ENCODE measurements around the gene SGCD.

Gene SGCD

DNA sequence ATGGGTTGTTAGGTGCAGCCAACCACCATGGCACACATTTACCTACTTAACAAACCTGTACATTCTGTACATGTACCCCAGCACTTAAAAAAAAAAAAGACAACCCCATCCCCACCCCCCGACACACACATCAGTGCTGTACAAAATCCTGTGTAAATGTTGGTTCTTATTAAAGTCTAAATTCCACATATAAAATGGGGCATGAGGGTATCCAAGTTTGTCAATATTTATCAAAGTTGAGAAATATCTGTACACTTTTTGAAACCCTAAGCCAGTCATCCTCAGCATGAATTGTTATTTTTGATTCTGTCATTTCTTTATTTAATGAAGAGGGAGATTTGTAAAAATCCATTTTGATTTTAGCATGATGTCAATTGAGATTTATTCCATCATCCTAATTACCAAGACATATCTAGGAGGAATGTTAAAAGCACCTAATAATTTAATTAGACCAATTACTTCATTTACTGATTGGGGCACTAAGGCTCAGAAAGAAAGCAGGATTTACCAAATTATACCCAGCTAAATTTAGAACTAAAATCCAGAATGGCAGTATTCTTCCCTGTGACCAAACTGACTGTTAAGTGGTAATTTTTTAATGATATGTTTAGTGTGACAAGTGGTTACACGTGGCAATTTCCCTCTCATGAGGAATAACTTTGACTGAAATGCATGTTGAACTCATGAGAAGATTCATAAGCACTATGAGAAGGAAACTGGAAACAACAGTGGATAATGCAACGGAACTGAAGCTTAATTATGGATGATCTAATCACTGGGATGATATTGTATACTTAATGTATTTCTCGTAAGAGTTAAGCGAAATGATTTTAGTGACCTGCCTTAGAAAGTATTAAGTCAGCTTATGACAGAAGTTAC, 195.9 kb downstream of the SGCD start:
- DNase-seq, result no peak

DNA sequence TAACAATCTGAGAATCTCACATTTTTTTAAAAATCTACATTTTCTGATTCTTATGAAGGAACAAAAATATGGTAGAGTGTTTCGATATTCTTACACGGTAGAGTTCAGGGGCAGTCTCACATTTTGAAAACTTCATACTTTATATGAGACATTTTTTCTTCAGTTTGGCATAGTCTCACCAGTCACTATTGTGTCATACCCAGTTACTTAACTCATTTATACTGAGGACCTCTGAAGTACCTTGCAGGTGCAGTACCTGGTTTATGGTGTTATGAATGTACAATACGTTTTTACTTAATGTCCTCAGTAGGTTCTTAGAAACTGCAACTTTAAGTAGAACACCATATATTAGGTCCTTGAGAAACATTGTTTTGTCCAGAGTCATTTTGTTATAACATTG, 196.6 kb downstream of the SGCD start:
- DNase-seq, result no peak

DNA sequence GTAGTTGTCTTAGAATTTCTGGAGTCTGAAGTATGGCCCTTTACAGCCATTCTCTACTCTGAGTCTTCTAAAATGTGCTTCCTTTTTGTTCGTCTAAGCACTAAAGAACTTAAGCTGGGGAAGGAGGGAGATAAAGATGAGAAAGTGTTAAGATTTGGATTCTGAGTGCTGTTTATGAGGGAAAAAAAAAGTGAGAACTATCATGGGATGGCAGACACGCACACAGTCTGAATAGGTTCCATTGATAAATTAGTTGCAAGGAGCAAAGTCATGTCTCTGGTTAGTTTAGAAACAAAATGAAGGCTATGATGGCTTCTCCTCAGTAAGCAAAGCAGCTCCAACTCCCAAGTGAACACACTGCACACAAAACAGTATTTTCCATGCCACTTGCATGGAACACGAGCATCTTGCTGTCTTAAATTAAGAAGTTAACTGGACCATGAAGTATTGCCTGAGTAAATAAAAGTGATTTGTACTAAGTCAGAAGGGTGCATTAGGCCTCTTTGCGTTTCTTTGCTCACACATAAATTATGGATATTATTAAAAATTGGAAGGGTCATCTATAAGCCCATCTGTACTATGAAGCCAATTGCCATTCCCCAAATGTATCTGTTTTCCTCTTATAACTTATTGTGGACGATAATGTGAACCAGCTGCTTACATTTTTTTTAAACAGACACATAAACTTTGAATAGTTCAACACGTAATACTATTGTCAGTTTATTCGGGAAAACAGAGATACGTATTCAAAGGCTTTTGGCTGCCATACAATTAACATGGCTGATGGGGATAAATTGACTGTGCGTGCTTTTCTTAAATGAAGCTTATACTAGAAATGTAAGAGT, 199.3 kb downstream of the SGCD start:
- DNase-seq, result no peak

DNA sequence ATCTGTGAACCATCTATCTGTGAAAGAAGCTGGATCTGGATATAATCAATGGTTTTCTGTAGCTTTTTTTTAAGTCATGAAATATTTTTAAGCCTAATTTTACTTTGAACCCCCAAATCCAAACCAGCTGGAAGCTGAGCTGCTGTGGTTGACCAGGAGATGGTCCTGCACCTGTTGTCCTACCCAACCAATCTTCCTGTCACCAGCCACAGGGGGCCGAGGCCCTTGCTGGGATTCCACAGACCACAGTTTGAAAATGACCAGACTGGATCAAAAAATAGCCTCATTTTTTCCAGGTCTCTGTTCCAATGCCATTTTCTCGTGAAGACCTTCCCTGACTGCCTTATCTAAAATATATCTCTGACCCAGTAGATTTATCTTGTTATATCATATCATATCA, 200.6 kb downstream of the SGCD start:
- DNase-seq, result no peak

DNA sequence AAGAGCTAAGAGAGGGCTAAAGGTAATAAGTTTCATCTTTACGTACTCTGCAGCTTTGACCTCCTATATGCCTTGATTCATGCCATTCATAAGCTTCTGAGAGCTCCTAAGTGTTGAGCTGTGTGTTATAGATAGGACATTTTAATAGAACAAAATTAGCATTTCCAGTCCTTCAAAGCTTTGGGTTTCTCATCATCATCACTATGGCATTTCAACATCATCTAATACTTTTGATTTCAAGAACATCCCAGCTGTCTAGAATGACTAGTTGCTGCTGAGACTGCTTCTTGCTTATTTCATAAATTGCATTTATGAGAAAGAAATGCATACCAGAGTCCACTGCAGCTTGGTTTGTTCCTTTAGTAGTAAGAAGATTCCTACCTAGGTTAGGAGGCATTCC, 201.7 kb downstream of the SGCD start:
- DNase-seq, result no peak

DNA sequence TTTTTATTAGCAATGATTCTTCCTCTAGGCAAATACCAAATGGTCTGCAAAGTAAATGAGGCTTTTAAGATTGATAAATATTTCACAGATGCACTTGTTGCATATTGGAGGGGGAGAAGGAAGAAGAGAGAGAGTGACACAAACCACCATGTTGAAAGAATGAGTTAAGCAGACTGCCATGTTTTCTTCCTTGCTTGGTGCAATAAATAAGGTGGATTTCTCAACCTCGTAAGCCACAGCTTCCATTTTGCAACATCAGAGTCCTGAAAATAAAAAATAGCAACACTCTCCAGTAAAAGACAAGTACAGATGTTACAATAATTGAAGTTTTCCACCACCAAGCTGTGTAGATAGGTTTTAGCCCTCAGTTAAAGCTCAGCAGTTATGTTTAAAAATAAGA, 202.9 kb downstream of the SGCD start:
- DNase-seq, result no peak

DNA sequence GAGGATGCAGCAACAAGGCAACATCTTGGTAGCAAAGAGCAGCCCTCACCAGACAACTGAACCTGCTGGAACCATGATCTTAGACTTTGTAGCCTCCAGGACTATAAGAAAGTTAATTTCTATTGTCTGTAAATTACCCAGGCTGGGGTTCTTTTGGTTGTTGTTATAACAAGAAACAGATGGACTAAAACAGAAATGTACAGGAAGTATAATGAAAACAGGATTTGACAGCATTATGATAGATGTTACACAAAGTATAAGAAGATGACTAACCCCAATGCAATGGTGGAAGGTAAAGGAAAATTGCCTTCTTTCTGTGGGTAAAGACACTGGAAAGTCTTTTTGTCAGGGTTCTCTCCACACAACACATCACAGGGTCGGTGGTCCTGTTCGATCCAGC, 204.2 kb downstream of the SGCD start:
- no peak for DNase-seq

DNA sequence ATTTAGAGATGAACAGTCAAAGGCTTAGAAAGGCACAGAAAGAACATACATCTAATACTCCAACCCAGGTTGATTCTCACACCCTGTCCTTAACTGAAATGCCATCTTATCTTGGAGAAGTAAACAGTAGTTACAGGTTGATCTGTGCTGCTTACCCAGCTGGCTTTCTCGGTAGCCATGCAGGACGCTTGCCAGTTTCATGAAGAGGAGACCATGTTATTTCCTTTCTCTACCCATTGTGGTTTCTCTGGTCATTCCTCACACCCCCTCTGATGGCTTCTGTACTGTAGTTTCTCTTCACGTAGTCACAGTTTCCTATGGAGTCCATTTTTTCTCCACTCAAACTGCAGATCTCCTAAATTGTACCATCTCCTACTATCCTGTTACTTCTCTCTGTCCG, 206.0 kb downstream of the SGCD start:
- no peak for DNase-seq

DNA sequence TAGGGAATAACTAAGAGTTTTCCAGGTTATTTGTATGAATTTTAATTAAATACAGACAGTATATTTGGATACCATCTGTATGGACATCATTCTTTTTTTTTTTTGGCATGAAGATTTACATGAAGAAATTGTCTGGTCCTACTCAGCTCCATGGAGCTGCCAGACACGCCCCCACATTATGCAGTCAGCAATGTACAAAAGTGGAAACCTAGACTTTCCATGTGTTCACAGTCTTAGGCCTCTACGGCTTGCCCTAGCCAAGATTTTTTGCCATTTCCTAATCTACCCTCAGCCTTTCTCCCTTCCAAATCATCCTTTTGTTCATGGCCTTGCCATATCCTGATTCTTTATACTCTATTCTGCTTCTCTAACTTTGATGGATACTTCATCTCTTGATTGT, 207.1 kb downstream of the SGCD start:
- no peak for DNase-seq

DNA sequence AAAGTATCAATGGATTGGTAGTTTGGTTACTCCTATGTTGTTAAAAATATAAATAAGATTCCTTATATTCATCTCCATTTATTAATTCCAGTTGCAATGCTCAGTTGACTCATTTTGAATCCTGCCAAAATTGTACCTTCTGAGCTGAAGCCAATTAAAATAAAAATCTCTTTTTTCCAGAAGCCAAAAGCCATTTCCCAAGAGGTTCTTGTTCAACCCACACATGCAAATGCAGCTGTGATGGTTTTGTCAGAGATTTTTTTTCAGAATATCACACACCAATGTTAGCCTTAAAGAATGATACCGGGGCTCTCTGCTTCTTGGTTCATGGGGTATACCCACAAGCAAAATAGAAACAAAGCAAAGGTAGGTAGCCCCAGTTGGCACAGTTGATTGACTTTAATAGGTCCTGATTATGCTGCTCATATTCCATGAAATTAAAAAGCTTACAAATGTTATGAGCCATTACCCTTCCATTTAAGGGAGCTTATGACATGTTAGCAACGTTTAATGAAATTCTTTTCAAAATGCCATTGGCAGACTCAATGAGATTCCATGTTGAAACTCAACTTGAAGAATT, 208.0 kb downstream of the SGCD start:
- DNase-seq, result no peak

DNA sequence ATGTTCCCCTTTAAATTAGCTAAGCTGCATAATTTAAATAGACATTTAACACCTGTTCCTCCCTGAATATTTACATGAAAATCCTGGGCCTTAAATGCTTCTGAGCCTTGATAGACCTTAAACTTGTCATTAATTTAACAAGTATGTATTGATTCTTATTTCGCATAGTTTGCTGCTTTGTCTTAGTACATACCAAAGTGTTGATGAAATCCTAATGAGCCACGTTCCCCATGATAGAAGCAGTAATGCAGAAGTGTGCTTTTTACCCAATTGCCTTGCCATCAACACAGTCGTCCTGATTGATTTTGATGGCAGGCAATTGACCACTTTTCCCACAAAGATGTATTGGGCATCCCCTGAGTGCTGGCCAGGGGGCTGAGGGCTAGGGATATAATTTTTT, 213.5 kb downstream of the SGCD start:
- DNase-seq, result no peak

DNA sequence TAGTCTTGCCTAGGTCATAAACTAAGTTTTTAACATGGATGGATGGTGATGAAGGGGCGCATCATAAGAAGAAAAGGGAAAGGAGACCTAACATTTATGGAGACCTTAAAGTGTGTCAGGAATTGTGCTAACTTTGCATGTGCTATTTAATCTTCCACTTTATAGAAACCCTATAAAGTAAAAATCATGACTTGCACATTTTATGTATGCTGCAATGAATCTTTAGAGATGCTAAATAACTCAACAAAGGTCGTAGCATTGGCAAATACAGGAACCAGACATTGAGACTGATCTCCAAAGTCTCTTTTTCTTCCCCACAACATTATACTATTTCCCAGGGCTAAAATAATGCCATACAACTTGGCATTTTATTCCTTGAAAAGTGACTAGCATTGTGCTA, 214.6 kb downstream of the SGCD start:
- no peak for DNase-seq

DNA sequence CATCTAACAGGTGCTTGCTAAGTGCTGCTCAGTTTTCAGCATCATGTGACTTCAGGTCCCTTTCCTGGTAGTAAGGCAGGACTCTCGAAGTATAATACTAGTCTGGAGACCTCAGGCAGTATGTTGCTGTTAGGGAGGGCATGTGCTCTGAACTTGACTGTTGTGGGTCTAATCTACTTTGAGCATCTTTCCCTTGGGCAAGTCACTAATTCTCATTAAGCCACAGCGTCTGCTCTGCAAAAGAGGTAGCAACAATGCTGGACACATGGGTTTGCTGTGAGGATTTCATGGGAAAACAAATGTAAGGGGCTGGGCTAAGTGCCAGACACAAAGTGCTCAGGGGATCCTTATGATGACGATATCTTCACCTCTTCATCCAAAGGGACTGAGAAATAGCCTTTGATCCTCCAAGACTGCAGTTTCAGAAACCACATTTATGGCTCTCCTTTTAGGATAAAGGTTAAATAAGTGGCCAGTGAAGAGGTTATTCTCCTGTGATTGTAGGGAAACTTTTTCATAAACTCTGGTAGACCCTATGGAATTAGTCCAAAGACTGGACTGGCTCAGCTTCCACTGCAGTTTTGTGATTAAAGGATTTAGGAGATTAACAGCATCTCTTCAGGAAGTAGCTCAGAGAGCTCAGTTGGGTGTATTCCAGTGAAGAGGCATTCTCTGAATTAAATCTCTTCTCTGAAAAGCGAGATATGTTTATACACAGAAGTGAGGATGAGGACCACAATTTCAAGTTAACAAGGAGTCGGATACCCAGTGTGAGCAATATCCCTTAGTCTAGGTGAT, 216.6 kb downstream of the SGCD start:
- DNase-seq, result no peak

DNA sequence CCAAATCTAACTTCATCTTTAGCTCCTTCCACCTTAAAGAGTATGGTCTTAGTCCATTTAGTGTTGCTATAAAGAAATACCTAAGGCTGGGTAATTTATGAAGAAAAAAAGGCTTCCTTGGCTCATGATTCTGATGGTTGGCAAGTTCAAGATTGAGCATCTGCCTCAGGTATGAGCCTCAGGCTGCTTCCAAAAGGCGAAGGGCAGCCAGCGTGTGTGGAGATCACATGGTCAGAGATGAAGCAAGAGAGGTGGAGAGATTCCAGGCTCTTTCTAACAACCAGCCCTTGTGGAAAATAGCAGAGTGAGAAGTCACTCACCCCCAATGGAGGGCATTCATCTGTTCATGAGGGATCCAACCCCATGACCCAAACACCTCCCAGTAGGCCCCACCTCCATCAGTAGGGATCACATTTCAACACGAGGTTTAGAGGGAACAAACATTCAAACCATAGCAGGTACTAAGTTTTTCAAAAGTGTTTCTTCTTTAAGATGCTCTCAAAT, 225.9 kb downstream of the SGCD start:
- DNase-seq, result no peak

DNA sequence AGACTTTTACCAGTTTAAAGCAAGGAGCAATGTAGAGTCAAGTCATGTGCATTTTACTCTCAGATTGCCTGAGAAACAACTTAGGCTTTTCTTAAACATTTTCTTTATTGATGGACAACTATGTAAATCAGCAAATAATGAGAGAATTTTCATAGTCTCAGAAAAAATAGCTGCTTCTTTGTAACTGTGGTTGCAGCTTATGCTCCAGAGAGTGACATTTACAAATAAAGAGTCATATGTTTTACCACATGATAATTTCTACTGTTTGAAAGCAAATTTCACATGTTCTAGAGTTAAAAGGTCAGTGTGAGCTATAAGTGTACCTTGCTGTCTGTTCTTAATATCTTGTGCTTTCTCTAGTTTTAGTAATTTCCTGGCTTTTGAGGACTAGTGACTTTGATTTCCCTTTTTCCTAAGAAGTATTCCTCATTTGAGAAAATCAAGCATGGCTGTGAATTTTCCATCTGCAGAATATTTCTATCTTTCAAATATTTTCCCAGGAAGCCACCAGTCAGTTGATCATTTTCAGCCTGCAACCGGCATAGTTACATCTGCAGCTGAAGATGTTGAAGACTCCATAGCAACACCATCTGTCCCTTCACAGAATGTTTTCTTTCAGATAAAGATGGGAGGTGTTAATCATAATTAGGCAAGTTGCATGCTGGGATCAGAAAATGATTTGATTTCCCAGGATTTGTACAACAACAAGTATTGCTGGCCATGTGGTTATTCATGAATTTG, 229.9 kb downstream of the SGCD start:
- DNase-seq, result no peak

DNA sequence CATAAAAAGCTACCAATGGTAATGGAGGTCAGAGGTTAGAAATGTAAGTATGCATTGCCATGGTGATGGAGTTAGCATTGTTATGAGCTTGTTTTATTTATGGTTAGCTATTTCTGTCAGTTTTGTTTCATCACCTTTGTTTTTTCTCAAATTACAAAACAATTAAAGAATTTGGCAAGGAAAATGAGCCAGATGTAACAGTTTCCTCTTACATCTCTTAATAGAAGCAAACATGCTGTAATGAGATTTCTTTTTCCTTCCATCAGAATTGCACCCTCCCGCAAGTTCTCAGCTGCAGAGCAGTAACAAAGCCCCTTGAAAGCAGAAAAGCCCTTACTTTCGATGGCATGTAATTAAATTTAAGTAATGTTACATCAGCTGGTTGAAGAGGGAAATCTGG, 233.0 kb downstream of the SGCD start:
- no peak for DNase-seq

DNA sequence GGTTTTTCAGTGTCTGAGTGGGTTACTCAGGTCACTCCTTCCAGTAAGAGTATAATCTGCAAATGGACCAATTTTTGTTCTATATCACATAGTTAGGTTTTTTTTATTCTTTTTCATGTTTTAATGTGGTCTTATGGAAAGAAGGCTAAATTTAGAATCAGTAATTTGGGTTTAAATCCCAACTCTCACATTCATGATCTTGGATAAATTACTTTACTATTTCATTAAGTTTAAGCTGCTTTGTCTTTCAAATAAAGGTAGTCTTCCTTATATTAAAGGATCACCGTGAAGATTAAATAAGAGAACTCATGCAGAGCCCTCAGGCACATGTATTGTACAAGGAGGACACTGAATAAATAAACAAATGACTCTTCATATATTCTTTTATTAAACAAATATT, 234.7 kb downstream of the SGCD start:
- no peak for DNase-seq

DNA sequence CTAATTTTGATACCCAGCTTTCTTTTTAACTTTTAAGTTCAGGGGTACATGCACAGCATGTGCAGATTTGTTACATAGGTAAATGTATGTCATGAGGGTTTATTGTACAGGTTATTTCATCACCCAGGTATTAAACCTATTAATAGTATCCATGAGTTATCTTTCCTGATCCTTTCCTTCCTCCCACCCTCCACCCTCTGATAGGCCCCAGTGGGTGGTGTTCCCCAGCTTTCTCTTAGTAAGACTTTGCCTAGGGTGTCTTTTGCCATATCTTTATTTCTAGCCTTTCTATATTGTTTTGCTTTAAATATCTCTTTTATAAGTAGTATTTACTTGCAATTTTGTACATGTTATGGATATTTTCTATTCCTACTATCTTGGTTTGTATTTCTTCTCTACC, 243.7 kb downstream of the SGCD start:
- no peak for DNase-seq

DNA sequence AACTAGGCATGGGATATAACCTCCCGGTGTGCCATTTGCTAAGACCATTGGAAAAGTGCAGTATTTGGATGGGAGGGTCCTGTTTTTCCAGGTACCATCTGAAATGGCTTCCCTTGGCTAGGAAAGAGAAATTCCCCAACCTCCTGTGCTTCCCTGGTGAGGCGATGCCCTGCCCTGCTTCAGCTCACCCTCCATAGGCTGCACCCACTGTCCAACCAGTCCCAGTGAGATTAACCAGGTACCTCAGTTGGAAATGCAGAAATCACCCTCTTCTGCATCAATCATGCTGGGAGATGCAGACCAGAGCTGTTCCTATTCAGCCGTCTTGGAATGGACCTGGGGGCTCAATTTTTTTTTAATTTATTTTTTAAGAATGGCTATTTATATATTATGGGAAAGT, 254.8 kb downstream of the SGCD start:
- DNase-seq, result no peak

DNA sequence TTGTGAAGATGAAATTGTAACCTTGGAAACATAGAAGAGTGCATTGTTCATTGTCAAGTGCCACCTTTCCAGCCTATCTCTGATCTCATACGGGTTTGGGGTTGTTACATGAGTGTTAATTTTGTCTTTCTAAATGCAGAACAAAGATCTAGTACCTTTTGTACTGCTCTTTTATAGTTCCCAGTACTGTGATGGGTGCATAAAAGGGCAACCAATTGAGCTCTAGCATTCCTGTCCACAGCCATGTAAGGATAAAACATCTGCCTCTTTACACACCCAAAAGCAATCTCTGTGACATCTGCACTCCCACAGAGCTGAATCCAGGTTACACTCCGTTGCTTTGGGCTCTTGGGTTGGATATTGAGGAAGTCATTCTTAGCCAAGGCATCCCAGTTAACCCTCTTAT, 255.2 kb downstream of the SGCD start:
- no peak for DNase-seq

DNA sequence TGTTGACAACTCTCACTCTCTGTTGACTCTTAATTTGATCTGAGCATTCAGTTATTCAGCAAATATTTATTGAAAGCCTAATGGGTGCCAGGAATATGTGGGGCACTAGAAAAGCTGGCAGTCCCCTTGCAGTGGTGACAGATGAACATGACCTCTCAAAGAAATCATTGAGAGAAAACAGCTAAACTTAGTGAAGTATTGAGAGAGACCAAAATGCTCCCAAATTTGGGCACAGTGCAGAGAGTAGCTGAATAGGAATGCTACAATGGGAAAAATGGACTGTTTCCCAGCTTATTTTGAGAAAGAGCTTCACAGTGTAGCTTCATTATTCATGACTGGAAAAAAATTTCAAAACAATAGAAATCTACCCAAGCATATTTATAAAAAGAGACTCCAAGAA, 257.9 kb downstream of the SGCD start:
- no peak for DNase-seq

DNA sequence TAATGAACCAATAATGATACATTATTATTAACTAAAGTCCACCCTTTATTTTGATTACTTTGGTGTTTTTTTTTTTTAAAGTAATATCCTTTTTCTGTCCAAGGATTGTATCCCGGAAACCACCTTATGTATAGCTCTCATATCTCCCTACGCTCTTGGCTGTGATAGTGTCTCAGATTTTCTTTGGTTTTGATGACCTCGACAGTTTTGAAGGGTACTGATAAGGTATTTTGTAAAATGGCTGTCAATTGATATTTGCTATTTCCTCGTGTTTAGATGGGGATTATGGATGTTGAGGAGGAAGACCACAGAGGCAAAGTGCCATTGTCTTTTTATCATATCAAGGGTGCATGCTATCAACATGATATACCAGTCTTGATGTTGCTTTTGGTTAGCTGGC, 259.0 kb downstream of the SGCD start:
- no peak for DNase-seq

Measured in stimulated activated CD4-positive, alpha-beta T cell treated with anti-CD3 and anti-CD28 coated beads, Interleukin-1b, Interleukin-23, amount 100 ng/mL, for 48 hours (primary cell).